Kidney (tissue), 14 donors: ENCODE results near the gene USP47. TPM values are rescaled to one million over a fixed set of nuclear protein-coding genes. Genes with fewer than 3 reads are reported as not detected.
A peak's percentile ranks its signal among the peaks of the same experiment; 100 is the strongest.

Experiments used
- DNase-seq, 5 donors: peaks; one replicate each; pipeline ENCODE4 v3.0.0-alpha.2; 2013 to 2020
- FAIRE-seq: peaks from 2 replicates; lab custom pipeline; 2012; peaks lifted over from hg19 to GRCh38; lab: Jason Lieb, UNC
- H3K27ac ChIP-seq, 2 donors: one replicate each; pipeline ENCODE4 v1.7.0; 2013; ENCODE audit warnings: low read depth in 2 of 2, low read length in 2 of 2, inconsistent platforms in 1 of 2
- H3K27me3 ChIP-seq: one replicate; pipeline ENCODE4 v1.7.1; 2013; ENCODE audit warnings: low read length, inconsistent platforms; ENCODE audit not compliant: control insufficient read depth, insufficient read depth
- H3K36me3 ChIP-seq, 3 donors: one replicate each; pipeline versions ENCODE4 v1.7.0 to v1.7.1; 2013; ENCODE audit warnings: low read length in 3 of 3, control low read depth in 1 of 3, inconsistent platforms in 1 of 3; ENCODE audit not compliant: insufficient read depth in 3 of 3, control insufficient read depth in 2 of 3
- H3K4me1 ChIP-seq, 3 donors: one replicate each; pipeline versions ENCODE4 v1.7.0 to v1.7.1; 2013; ENCODE audit warnings: low read length in 3 of 3, inconsistent platforms in 1 of 3, low read depth in 1 of 3; ENCODE audit not compliant: control insufficient read depth in 2 of 3, insufficient read depth in 2 of 3
- H3K4me3 ChIP-seq, 3 donors: one replicate each; pipeline versions ENCODE4 v1.7.0 to v1.8.1; 2013; ENCODE audit warnings: low read length in 3 of 3, control low read depth in 1 of 3, inconsistent platforms in 1 of 3
- H3K9ac ChIP-seq, 3 donors: one replicate each; pipeline versions ENCODE4 v1.7.0 to v1.7.1; 2013; ENCODE audit warnings: low read length in 3 of 3, control low read depth in 1 of 3, inconsistent platforms in 1 of 3
- H3K9me3 ChIP-seq, 3 donors: one replicate each; pipeline versions ENCODE4 v1.7.0 to v1.7.1; 2013; ENCODE audit warnings: low read length in 3 of 3, control low read depth in 1 of 3, inconsistent platforms in 1 of 3; ENCODE audit not compliant: control insufficient read depth in 2 of 3, insufficient read depth in 1 of 3
- CTCF ChIP-seq: IDR thresholded peaks from 3 replicates; pipeline ENCODE4 v1.5.1; 2012; ENCODE audit warnings: mild to moderate bottlenecking, moderate library complexity, borderline replicate concordance; ENCODE audit not compliant: insufficient read depth; ENCODE audit errors: extremely low read depth
- intact Hi-C: fragments of 100-400 bp; cut with DNase I; formaldehyde crosslinking; loops from one replicate; pipeline ENCODE4 v1.11.1; 2022
- polyA plus RNA-seq: library from polyadenylated mRNA; stranded (reverse); fragments of 350-450 nt; fragmentation: Illumina TruSeq; extraction: RNeasy Lipid Tissue Mini Kit (QIAGEN cat#74804); gene quantifications from one replicate; pipeline ENCODE4 v1.2.3, GENCODE V29; 2014; ENCODE audit warnings: low read depth, low replicate concordance; ENCODE audit not compliant: insufficient read depth
- total RNA-seq: library from RNA; stranded (reverse); fragmentation: NEBNext Ultra II Directional; extraction: Animal tissue kit (Norgen Biotek cat#: 25700); gene quantifications from one replicate; pipeline ENCODE4 v1.2.1, GENCODE V29; 2021
- donor health status: control.
- donor health status: control.
- donor health status: control.
- donor health status: control.
- donor health status: control.
- donor health status: DM: yes; HTN: yes; CAD: no.
- donor health status: Normal renal cell carcinoma (clear cell type).

Gene USP47
- total and polyA plus RNA-seq, 2 donors from 2014 or later, result 16.3 to 43.3 TPM

- H3K36me3 ChIP-seq, result peaks cover 0 to 4% (median 2%) of the 10 kb centered on the region in 3 donors
- H3K9ac ChIP-seq, result no peak overlapping the region
- H3K27me3 ChIP-seq, result no peaks in the 10 kb centered on the region
- intact Hi-C loops, result no loop called here
- H3K4me1 ChIP-seq, result no peaks in the 10 kb centered on the region
- TF ChIP-seq CTCF, result no peak
- DNase-seq, result no peak
- H3K9me3 ChIP-seq, result no peaks in the 10 kb centered on the region
- H3K27ac ChIP-seq, result no peak overlapping the region
- FAIRE-seq, result no peak
- no peak overlapping the region for H3K4me3 ChIP-seq
Measured at GRCh38 chr11:11961399-11962028, 119.7 kb downstream of the USP47 start.

GRCh38 chr11:11963067-11963466, 121.3 kb downstream of the USP47 start:
- DNase-seq (no peak), FAIRE-seq (no peak)
- no peak overlapping the region for H3K27ac ChIP-seq
- no peaks in the 10 kb centered on the region for H3K27me3 ChIP-seq
- H3K9ac ChIP-seq, result no peak overlapping the region
- no peaks in the 10 kb centered on the region for H3K36me3 ChIP-seq
- no peaks in the 10 kb centered on the region for H3K9me3 ChIP-seq
- H3K4me3 ChIP-seq, result no peak overlapping the region
- intact Hi-C loops, result no loop called here
- no peak for TF ChIP-seq CTCF
- H3K4me1 ChIP-seq, result no peaks in the 10 kb centered on the region

- H3K27ac ChIP-seq, result no peak overlapping the region
- no peak for TF ChIP-seq CTCF
- FAIRE-seq (no peak), DNase-seq (peak in 1 of 5 donors; percentile 43)
- no peak overlapping the region for H3K9ac ChIP-seq
- no peaks in the 10 kb centered on the region for H3K36me3 ChIP-seq
- H3K4me1 ChIP-seq, result no peaks in the 10 kb centered on the region
- H3K27me3 ChIP-seq, result no peaks in the 10 kb centered on the region
- intact Hi-C loops, result no loop called here
- no peak overlapping the region for H3K4me3 ChIP-seq
- no peaks in the 10 kb centered on the region for H3K9me3 ChIP-seq
Measured at GRCh38 chr11:11963842-11964773, 122.3 kb downstream of the USP47 start.
